Activated CD4-positive, alpha-beta T cell treated with anti-CD3 and anti-CD28 coated beads, Interleukin-2, amount 10 ng/mL, durations not matched to agents 7 days and 5 days (primary cell): ENCODE measurements around the gene TSFM. TPM values are rescaled to one million over a fixed set of nuclear protein-coding genes. Genes with fewer than 3 reads are reported as not detected.

Experiments used
- CTCF ChIA-PET: fragments of 350-600 bp; sonication (Branson Sonifier 250); formaldehyde crosslinking; loops from one replicate; lab custom pipeline; 2021; ENCODE audit warnings: antibody characterized with exemption; lab: Charles Lee
- POLR2A ChIA-PET: fragments of 350-600 bp; sonication (Branson Sonifier 250); formaldehyde crosslinking; loops from one replicate; lab custom pipeline; 2021; ENCODE audit warnings: antibody characterized with exemption; lab: Charles Lee
- DNase-seq: peaks from one replicate; pipeline ENCODE4 v3.0.0-alpha.2; 2020
- H3K27ac Mint-ChIP-seq: one replicate; pipeline ENCODE4 v1.8.0; 2021; ENCODE audit warnings: mild to moderate bottlenecking, moderate library complexity, mixed read lengths
- H3K27me3 Mint-ChIP-seq: one replicate; pipeline ENCODE4 v1.8.0; 2021; ENCODE audit warnings: mixed read lengths
- H3K36me3 Mint-ChIP-seq: one replicate; pipeline ENCODE4 v1.8.0; 2021; ENCODE audit warnings: low read depth, mixed read lengths
- H3K4me1 Mint-ChIP-seq: one replicate; pipeline ENCODE4 v1.8.0; 2021; ENCODE audit warnings: mixed read lengths
- H3K4me3 Mint-ChIP-seq: one replicate; pipeline ENCODE4 v1.8.0; 2021; ENCODE audit warnings: mild to moderate bottlenecking, moderate library complexity, mixed read lengths
- H3K9me3 Mint-ChIP-seq: one replicate; pipeline ENCODE4 v1.8.0; 2021; ENCODE audit warnings: mixed read lengths
- total RNA-seq, 2 experiments: library from RNA; stranded (reverse); gene quantifications; one replicate each; pipeline ENCODE4 v1.2.3, GENCODE V29; 2021

TSFM gene
- total RNA-seq, 2 experiments from 2014 or later: 23.6 to 29.7 TPM

GRCh38 chr12:57802607-57803006, 20.0 kb downstream of the TSFM start:
- Mint-ChIP-seq H3K4me1 (no peaks in the 10 kb centered on the region), H3K9me3 (no peaks in the 10 kb centered on the region), H3K36me3 (peaks cover 5% of the 10 kb centered on the region), H3K4me3 (no peak overlapping the region), H3K27me3 (no peaks in the 10 kb centered on the region), H3K27ac (no peak overlapping the region)
- CTCF ChIA-PET: interaction anchor here (1.2 to 3.1 kb wide), 12 partner anchors 9 to 102 kb away, joined by 3 to 27 read pairs (median 6); partner anchors contain the start of genes AVIL and TSFM
- no peak for DNase-seq
- POLR2A ChIA-PET: no interaction called here

GRCh38 chr12:57803319-57803893, 20.8 kb downstream of the TSFM start:
- H3K27me3 Mint-ChIP-seq: no peaks in the 10 kb centered on the region
- H3K27ac Mint-ChIP-seq: no peak overlapping the region
- H3K9me3 Mint-ChIP-seq: no peaks in the 10 kb centered on the region
- H3K4me1 Mint-ChIP-seq: no peaks in the 10 kb centered on the region
- H3K36me3 Mint-ChIP-seq: peaks cover 5% of the 10 kb centered on the region
- H3K4me3 Mint-ChIP-seq: no peak overlapping the region
- ChIA-PET CTCF (interaction anchor here (0.9 to 3.1 kb wide), 13 partner anchors 9 to 101 kb away, joined by 3 to 27 read pairs (median 6); partner anchors contain the start of genes AVIL and TSFM), POLR2A (no interaction called here)
- DNase-seq: peak; percentile 51

- H3K36me3 Mint-ChIP-seq: peaks cover 3% of the 10 kb centered on the region
- no peaks in the 10 kb centered on the region for H3K9me3 Mint-ChIP-seq
- no peak overlapping the region for H3K27ac Mint-ChIP-seq
- DNase-seq: no peak
- no peaks in the 10 kb centered on the region for H3K27me3 Mint-ChIP-seq
- ChIA-PET POLR2A (no interaction called here), CTCF (interaction anchor here (0.6 to 1.5 kb wide), 3 partner anchors 11 to 100 kb away, joined by 3 to 4 read pairs (median 3); partner anchors contain the start of gene AVIL)
- H3K4me3 Mint-ChIP-seq: no peak overlapping the region
- no peaks in the 10 kb centered on the region for H3K4me1 Mint-ChIP-seq
Observed at GRCh38 chr12:57806677-57807076, 24.1 kb downstream of the TSFM start.

DNA sequence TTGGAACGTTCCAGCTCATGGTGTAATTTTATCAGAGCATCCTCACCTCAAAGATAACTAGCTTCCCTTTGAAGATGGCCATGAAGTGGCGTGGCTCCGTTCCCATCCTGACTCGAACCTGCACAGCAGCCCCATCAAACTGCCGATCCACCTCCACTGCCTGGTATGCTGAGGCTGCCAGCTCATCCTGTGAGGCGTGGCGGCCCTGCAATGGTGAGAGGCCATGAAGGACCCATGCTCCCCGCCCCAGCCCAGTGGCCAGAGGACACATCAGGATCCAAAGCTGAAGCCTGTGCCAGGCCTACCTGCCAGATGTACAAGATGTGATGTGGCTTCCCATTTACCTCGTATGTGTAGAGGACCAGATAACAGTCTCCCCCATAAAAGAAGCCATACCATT, 24.7 kb downstream of the TSFM start:
- CTCF ChIA-PET: interaction anchor here (0.6 to 1.5 kb wide), 3 partner anchors 11 to 100 kb away, joined by 3 to 4 read pairs (median 3); partner anchors contain the start of gene AVIL
- Mint-ChIP-seq H3K27ac (no peak overlapping the region), H3K4me3 (no peak overlapping the region), H3K9me3 (no peaks in the 10 kb centered on the region), H3K27me3 (no peaks in the 10 kb centered on the region), H3K4me1 (no peaks in the 10 kb centered on the region), H3K36me3 (peaks cover 3% of the 10 kb centered on the region)
- POLR2A ChIA-PET: no interaction called here
- no peak for DNase-seq

DNA sequence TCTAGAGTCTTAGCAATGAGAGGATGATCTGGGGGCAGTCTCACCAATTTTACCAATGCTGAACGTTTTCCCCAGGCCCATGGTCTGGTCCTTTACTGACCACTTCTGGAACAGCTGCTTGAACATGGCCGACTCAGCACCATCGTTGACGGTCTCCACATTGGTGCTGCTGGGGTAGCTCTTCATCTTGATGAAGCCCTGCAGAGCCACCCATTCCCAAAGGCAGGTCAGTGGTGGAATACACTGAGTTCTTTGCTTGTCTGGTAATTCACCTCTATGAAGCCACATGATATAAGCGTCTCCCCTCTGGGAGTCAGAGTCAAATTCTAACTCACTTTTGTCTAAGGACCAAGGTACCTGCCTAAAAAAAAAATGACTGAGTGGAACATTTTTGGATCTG, 25.8 kb downstream of the TSFM start:
- DNase-seq: no peak
- H3K9me3 Mint-ChIP-seq: no peaks in the 10 kb centered on the region
- ChIA-PET POLR2A (no interaction called here), CTCF (interaction anchor here (0.7 to 1.6 kb wide), 4 partner anchors 10 to 95 kb away, joined by 3 to 5 read pairs (median 3); partner anchors contain the start of gene AVIL)
- peaks cover 3% of the 10 kb centered on the region for H3K36me3 Mint-ChIP-seq
- no peak overlapping the region for H3K27ac Mint-ChIP-seq
- no peaks in the 10 kb centered on the region for H3K27me3 Mint-ChIP-seq
- H3K4me3 Mint-ChIP-seq: no peak overlapping the region
- H3K4me1 Mint-ChIP-seq: no peaks in the 10 kb centered on the region

DNA sequence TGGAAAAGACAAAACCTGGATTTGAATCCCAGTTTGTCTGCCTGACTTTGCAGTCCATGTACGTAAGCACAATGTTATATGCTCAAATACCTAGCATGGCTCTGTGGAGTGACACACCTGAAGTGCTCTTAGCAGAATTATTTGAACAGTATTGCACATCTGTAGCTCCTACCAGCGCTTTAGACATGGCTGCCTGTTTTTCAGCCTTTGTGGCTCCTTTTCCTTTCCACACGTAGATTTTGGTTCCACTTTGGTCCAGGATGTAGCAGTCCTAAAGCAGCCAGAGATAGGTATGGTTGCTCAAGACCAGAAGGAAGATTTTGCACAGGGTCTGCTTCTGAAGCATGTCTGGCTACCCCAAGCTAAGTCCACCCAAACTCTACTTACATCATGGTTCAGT, 26.8 kb downstream of the TSFM start:
- H3K27me3 Mint-ChIP-seq: no peaks in the 10 kb centered on the region
- CTCF ChIA-PET: interaction anchor here (1.6 kb wide), 1 partner anchor 94 kb away, joined by 3 read pairs; no protein-coding TSS in a partner anchor

GRCh38 chr12:57810450-57810849, 27.9 kb downstream of the TSFM start:
- POLR2A ChIA-PET: no interaction called here
- Mint-ChIP-seq H3K36me3 (peaks cover 3% of the 10 kb centered on the region), H3K4me1 (no peaks in the 10 kb centered on the region), H3K9me3 (no peaks in the 10 kb centered on the region), H3K27ac (no peak overlapping the region), H3K27me3 (no peaks in the 10 kb centered on the region), H3K4me3 (no peak overlapping the region)
- DNase-seq: no peak
- CTCF ChIA-PET: interaction anchor here (1.0 to 1.6 kb wide), 5 partner anchors 10 to 76 kb away, joined by 3 to 4 read pairs (median 3); no protein-coding TSS in a partner anchor

More for the DNA sequence above, 26.8 kb downstream of the TSFM start:
- Mint-ChIP-seq H3K4me1 (no peaks in the 10 kb centered on the region), H3K9me3 (no peaks in the 10 kb centered on the region), H3K4me3 (no peak overlapping the region), H3K36me3 (peaks cover 3% of the 10 kb centered on the region), H3K27ac (no peak overlapping the region)
- POLR2A ChIA-PET: no interaction called here
- DNase-seq: no peak

GRCh38 chr12:57811028-57811755, 28.6 kb downstream of the TSFM start:
- Mint-ChIP-seq H3K9me3 (no peaks in the 10 kb centered on the region), H3K4me1 (no peaks in the 10 kb centered on the region), H3K4me3 (no peak overlapping the region), H3K27me3 (no peaks in the 10 kb centered on the region), H3K36me3 (peaks cover 3% of the 10 kb centered on the region), H3K27ac (no peak overlapping the region)
- no peak for DNase-seq
- ChIA-PET CTCF (interaction anchor here (1.0 to 2.3 kb wide), 5 partner anchors 9 to 75 kb away, joined by 3 to 9 read pairs (median 4); no protein-coding TSS in a partner anchor), POLR2A (no interaction called here)

DNA sequence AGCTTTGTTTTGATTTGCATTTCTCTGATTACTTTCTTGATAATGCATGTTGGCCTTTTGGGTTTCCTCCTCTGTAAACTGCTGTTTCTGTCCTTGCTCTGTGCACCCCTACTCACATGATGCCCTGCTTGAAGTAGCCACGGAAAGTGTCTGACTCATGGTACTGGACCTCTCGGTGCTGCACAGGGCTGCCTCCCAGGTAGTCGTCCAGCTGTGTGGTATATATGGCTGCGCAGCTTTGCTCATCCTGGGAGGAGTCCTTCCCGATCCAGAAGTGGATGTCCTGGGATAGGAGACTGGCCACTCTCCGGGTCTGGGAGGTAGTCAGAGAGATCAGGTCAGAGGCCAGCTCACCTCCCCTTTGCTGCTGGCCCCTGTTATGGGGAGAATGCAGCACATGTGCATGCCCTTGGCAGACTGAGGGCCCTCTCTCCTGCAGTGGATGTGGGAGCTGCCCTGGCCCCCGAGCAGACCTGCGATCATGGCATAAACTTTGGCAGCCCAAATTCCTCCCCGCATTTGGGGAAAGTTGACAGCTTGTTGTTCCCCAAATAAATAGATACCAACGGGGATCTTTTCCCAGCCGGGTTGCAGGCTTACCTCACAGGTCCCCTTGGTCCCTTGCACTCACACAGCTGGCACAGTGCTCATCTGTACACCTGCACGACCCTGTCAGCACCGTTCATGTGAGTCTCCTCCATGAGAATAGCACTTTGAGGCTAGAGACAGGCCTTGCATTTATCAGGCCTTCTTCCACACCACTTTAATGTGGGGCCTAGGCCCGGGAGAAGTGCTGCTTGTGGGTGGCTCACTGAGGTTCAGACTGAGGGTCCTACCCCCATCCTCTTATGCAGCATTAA, 30.8 kb downstream of the TSFM start:
- no peaks in the 10 kb centered on the region for H3K9me3 Mint-ChIP-seq
- POLR2A ChIA-PET: no interaction called here
- DNase-seq: no peak
- CTCF ChIA-PET: interaction anchor here (0.7 to 2.3 kb wide), 4 partner anchors 9 to 17 kb away, joined by 3 to 9 read pairs (median 4); no protein-coding TSS in a partner anchor
- H3K36me3 Mint-ChIP-seq: peaks cover 3% of the 10 kb centered on the region
- no peaks in the 10 kb centered on the region for H3K27me3 Mint-ChIP-seq
- H3K27ac Mint-ChIP-seq: no peak overlapping the region
- H3K4me1 Mint-ChIP-seq: no peaks in the 10 kb centered on the region
- H3K4me3 Mint-ChIP-seq: no peak overlapping the region

- no peaks in the 10 kb centered on the region for H3K9me3 Mint-ChIP-seq
- ChIA-PET POLR2A (no interaction called here), CTCF (interaction anchor here (0.9 kb wide), 1 partner anchor 33 kb away, joined by 3 read pairs; the partner anchor contains the start of gene CTDSP2)
- H3K27me3 Mint-ChIP-seq: no peaks in the 10 kb centered on the region
- DNase-seq: no peak
- no peak overlapping the region for H3K27ac Mint-ChIP-seq
- H3K4me1 Mint-ChIP-seq: no peaks in the 10 kb centered on the region
- H3K36me3 Mint-ChIP-seq: peaks cover 8% of the 10 kb centered on the region
- H3K4me3 Mint-ChIP-seq: no peak overlapping the region
Observed at GRCh38 chr12:57813971-57814772, 31.6 kb downstream of the TSFM start.

DNA sequence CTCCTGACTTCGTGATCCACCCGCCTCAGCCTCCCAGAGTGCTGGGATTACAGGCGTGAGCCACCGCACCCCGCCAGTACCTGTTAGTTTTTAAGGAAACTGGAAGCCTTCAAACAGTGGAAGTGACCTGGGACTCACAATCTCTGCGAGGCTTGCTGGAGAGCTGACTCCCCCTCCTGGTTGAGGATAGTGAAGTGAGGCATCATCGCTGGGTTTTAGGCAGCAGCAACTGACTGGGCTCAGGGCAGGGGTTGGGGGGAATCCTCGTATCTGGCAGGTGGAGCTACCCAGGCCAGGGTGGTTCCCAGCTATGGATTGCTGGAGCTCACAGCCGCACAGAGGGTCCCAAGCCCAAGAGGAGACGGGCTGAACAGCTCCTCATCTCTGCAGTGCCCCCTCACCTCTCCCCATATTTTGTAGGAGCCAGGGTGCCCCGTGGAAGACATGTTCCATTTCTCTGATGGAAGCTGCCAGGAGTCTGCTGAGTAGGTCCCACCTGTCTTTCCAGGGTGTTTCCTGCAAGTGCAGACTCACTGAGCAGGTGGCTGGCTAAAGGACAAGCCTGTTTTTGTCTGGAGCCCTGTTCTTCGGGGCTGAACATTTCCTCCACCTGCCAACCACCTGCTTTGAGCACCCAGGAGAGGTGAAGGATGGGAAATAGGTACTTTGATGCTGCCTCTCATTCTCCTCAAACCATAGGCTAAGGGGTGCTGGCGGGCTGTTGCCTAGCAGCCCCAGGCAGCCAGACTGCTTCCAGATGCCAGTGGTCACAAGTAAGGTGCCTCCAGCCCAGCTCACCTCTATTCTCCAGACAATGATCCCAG, 32.8 kb downstream of the TSFM start:
- Mint-ChIP-seq H3K4me3 (no peak overlapping the region), H3K27me3 (no peaks in the 10 kb centered on the region), H3K36me3 (peaks cover 8% of the 10 kb centered on the region), H3K27ac (no peak overlapping the region), H3K4me1 (no peaks in the 10 kb centered on the region), H3K9me3 (no peaks in the 10 kb centered on the region)
- POLR2A ChIA-PET: no interaction called here
- CTCF ChIA-PET: interaction anchor here (0.6 to 1.1 kb wide), 3 partner anchors 12 to 92 kb away, joined by 3 to 6 read pairs (median 3); partner anchors contain the start of gene CTDSP2
- DNase-seq: no peak
